HG03432 (cell line): ENCODE results near the gene SELENOI.

Experiments
- ATAC-seq: cut with Tn5 transposase; IDR thresholded peaks from one replicate; pipeline ENCODE4 v1.9.1; 2021; ENCODE audit warnings: mild to moderate bottlenecking, moderate library complexity; ENCODE audit not compliant: unreplicated experiment

The SELENOI gene

GRCh38 chr2:26401739-26402541 lies 56.0 kb downstream of the SELENOI start, which contains the start of gene DRC1:
TSS of gene DRC1 (plus strand) at chr2:26401920. CDS start at chr2:26401990, 70 bp downstream.
- ATAC-seq, result no peak

GRCh38 chr2:26407526-26407925 lies 61.6 kb downstream of the SELENOI start:
- no peak for ATAC-seq

GRCh38 chr2:26409785-26410184 lies 63.8 kb downstream of the SELENOI start:
- no peak for ATAC-seq

- no peak for ATAC-seq
Observed at GRCh38 chr2:26410764-26411243, 64.9 kb downstream of the SELENOI start.

- no peak for ATAC-seq
Observed at GRCh38 chr2:26411419-26411818, 65.5 kb downstream of the SELENOI start.

- peak; percentile 54 for ATAC-seq
Observed at GRCh38 chr2:26412091-26412673, 66.2 kb downstream of the SELENOI start.

- no peak for ATAC-seq
Observed at GRCh38 chr2:26414311-26414710, 68.4 kb downstream of the SELENOI start.

- no peak for ATAC-seq
Observed at GRCh38 chr2:26421961-26422360, 76.0 kb downstream of the SELENOI start.

- ATAC-seq, result no peak
Observed at GRCh38 chr2:26422947-26423629, 77.1 kb downstream of the SELENOI start.

- ATAC-seq, result no peak
Observed at GRCh38 chr2:26423750-26424149, 77.8 kb downstream of the SELENOI start.

GRCh38 chr2:26424221-26424620 lies 78.3 kb downstream of the SELENOI start:
- no peak for ATAC-seq

- ATAC-seq, result no peak
Observed at GRCh38 chr2:26428846-26429245, 82.9 kb downstream of the SELENOI start.

- no peak for ATAC-seq
Observed at GRCh38 chr2:26429779-26430578, 84.0 kb downstream of the SELENOI start.

GRCh38 chr2:26430826-26431225 lies 84.9 kb downstream of the SELENOI start:
- no peak for ATAC-seq

GRCh38 chr2:26432363-26432762 lies 86.4 kb downstream of the SELENOI start:
- no peak for ATAC-seq

GRCh38 chr2:26432859-26433258 lies 86.9 kb downstream of the SELENOI start:
- ATAC-seq, result no peak

GRCh38 chr2:26435106-26435505 lies 89.2 kb downstream of the SELENOI start:
- ATAC-seq, result no peak

GRCh38 chr2:26438526-26438925 lies 92.6 kb downstream of the SELENOI start:
- no peak for ATAC-seq

GRCh38 chr2:26438926-26439325 lies 93.0 kb downstream of the SELENOI start:
- ATAC-seq, result no peak

- no peak for ATAC-seq
Observed at GRCh38 chr2:26442301-26442700, 96.4 kb downstream of the SELENOI start.

- no peak for ATAC-seq
Observed at GRCh38 chr2:26442707-26443106, 96.8 kb downstream of the SELENOI start.
